Mesendoderm (in vitro differentiated cells): Measurements from ENCODE around the gene CDK6.

ENCODE experiments used
- DNase-seq: peaks from one replicate; pipeline ENCODE4 v3.0.0; 2013
- H2AK5ac ChIP-seq: 2 replicates; pipeline ENCODE4 v1.6.1; 2013; ENCODE audit warnings: low read length, inconsistent platforms
- H2BK120ac ChIP-seq: 2 replicates; pipeline ENCODE4 v1.6.1; 2013; ENCODE audit warnings: low read depth, mild to moderate bottlenecking, low read length, moderate library complexity, mixed read lengths
- H2BK15ac ChIP-seq: replicated peaks from 2 replicates; pipeline ENCODE4 v1.6.1; 2013; ENCODE audit warnings: low read depth, mild to moderate bottlenecking, moderate library complexity
- H2BK5ac ChIP-seq: 2 replicates; pipeline ENCODE4 v1.6.1; 2013; ENCODE audit warnings: low read length, inconsistent platforms
- H3K18ac ChIP-seq: 2 replicates; pipeline ENCODE4 v1.6.1; 2013; ENCODE audit warnings: mild to moderate bottlenecking, low read length, mixed read lengths
- H3K23ac ChIP-seq: one replicate; pipeline ENCODE4 v1.6.1; 2013; ENCODE audit warnings: low read length
- H3K27ac ChIP-seq: 2 replicates; pipeline ENCODE4 v1.5.1; 2013; ENCODE audit warnings: low read depth, mild to moderate bottlenecking, inconsistent platforms, low read length, moderate library complexity
- H3K27me3 ChIP-seq: 2 replicates; pipeline ENCODE4 v1.6.1; 2013; ENCODE audit warnings: low read length, control low read depth, mild to moderate bottlenecking, inconsistent platforms; ENCODE audit not compliant: insufficient read depth, poor library complexity
- H3K36me3 ChIP-seq: 2 replicates; pipeline ENCODE4 v1.6.1; 2013; ENCODE audit warnings: low read length, inconsistent platforms; ENCODE audit not compliant: control insufficient read depth, insufficient read depth
- H3K4ac ChIP-seq: one replicate; pipeline ENCODE4 v1.6.1; 2013; ENCODE audit warnings: low read depth, mild to moderate bottlenecking, low read length, moderate library complexity
- H3K4me1 ChIP-seq: 2 replicates; pipeline ENCODE4 v1.6.1; 2013; ENCODE audit warnings: low read depth, low read length, inconsistent platforms; ENCODE audit not compliant: control insufficient read depth
- H3K4me2 ChIP-seq: 2 replicates; pipeline ENCODE4 v1.6.1; 2013; ENCODE audit warnings: low read length
- H3K4me3 ChIP-seq: 2 replicates; pipeline ENCODE4 v1.5.1; 2013; ENCODE audit warnings: mild to moderate bottlenecking, low read length
- H3K56ac ChIP-seq: one replicate; pipeline ENCODE4 v1.6.1; 2013; ENCODE audit warnings: low read length
- H3K79me1 ChIP-seq: 2 replicates; pipeline ENCODE4 v1.6.1; 2013; ENCODE audit warnings: low read length, inconsistent platforms
- H3K79me2 ChIP-seq: 2 replicates; pipeline ENCODE4 v1.6.1; 2013; ENCODE audit warnings: mild to moderate bottlenecking, low read length; ENCODE audit not compliant: control insufficient read depth, insufficient read depth
- H3K9ac ChIP-seq: 2 replicates; pipeline ENCODE4 v1.6.1; 2013; ENCODE audit warnings: low read length, inconsistent platforms
- H4K5ac ChIP-seq: one replicate; pipeline ENCODE4 v1.6.1; 2013; ENCODE audit warnings: low read length
- H4K8ac ChIP-seq: one replicate; pipeline ENCODE4 v1.6.1; 2013; ENCODE audit warnings: low read depth, mild to moderate bottlenecking, control low read depth, low read length, moderate library complexity
- WGBS: extraction: QIAGEN DNeasy Blood & Tissue Kit; methylation state at CpG from one replicate; pipeline ENCODE4 v1.1.7; 2013; ENCODE audit warnings: low lambda C conversion rate, missing lambda C conversion rate; ENCODE audit not compliant: insufficient coverage; ENCODE audit errors: extremely low coverage; 5-methylcytosine and 5-hydroxymethylcytosine counted together

Gene CDK6

GRCh38 chr7:92809760-92810573, 26.4 kb downstream of the CDK6 start:
- H3K18ac ChIP-seq, result peak overlapping the region; percentile 47
- H3K27ac ChIP-seq, result no peak overlapping the region
- WGBS, result no CpG with 5 or more reads among the region's 10 CpGs
- no peak overlapping the region for H3K4me3 ChIP-seq
- DNase-seq, result peak; percentile 89
- H4K5ac ChIP-seq, result no peak overlapping the region
- no peak overlapping the region for H3K4ac ChIP-seq
- no peak overlapping the region for H2BK5ac ChIP-seq
- H3K27me3 ChIP-seq, result no peaks in the 10 kb centered on the region
- H2BK15ac ChIP-seq, result no peak overlapping the region
- no peak overlapping the region for H4K8ac ChIP-seq
- no peak overlapping the region for H2AK5ac ChIP-seq
- H3K9ac ChIP-seq, result no peak overlapping the region
- peak overlapping the region; percentile 67 for H2BK120ac ChIP-seq
- peaks cover 1% of the 10 kb centered on the region for H3K79me2 ChIP-seq
- H3K56ac ChIP-seq, result peak overlapping the region; percentile 19
- no peak overlapping the region for H3K4me2 ChIP-seq
- no peaks in the 10 kb centered on the region for H3K36me3 ChIP-seq
- no peak overlapping the region for H3K23ac ChIP-seq
- H3K79me1 ChIP-seq, result no peaks in the 10 kb centered on the region
- H3K4me1 ChIP-seq, result peaks cover 3% of the 10 kb centered on the region

- no peak for DNase-seq
- Histone ChIP-seq H3K18ac (peak overlapping the region; percentile 88), H3K9ac (no peak overlapping the region), H2BK120ac (peak overlapping the region; percentile 74), H3K27me3 (no peaks in the 10 kb centered on the region), H3K4me3 (no peak overlapping the region), H3K79me1 (no peaks in the 10 kb centered on the region), H2BK5ac (peak overlapping the region; percentile 88), H3K4ac (no peak overlapping the region), H3K27ac (no peak overlapping the region), H3K36me3 (no peaks in the 10 kb centered on the region), H3K56ac (peak overlapping the region; percentile 59), H4K8ac (no peak overlapping the region), H3K4me1 (peaks cover 3% of the 10 kb centered on the region), H2BK15ac (no peak overlapping the region), H2AK5ac (no peak overlapping the region), H3K4me2 (no peak overlapping the region), H3K23ac (no peak overlapping the region), H4K5ac (peak overlapping the region; percentile 3), H3K79me2 (no peaks in the 10 kb centered on the region)
Measured at GRCh38 chr7:92809397-92809759, 27.0 kb downstream of the CDK6 start.

GRCh38 chr7:92808635-92809034, 27.7 kb downstream of the CDK6 start:
- Histone ChIP-seq H3K9ac (no peak overlapping the region), H3K23ac (no peak overlapping the region), H4K5ac (no peak overlapping the region), H3K27ac (no peak overlapping the region), H3K56ac (no peak overlapping the region), H3K4me3 (no peak overlapping the region), H3K79me1 (no peaks in the 10 kb centered on the region), H2BK120ac (no peak overlapping the region), H3K4ac (no peak overlapping the region), H2BK5ac (no peak overlapping the region), H4K8ac (no peak overlapping the region), H3K18ac (no peak overlapping the region), H3K4me2 (no peak overlapping the region), H3K36me3 (no peaks in the 10 kb centered on the region), H3K4me1 (peaks cover 3% of the 10 kb centered on the region), H3K79me2 (no peaks in the 10 kb centered on the region), H2BK15ac (no peak overlapping the region), H3K27me3 (no peaks in the 10 kb centered on the region), H2AK5ac (no peak overlapping the region)
- DNase-seq, result no peak

GRCh38 chr7:92808006-92808405, 28.4 kb downstream of the CDK6 start:
- Histone ChIP-seq H2AK5ac (no peak overlapping the region), H4K5ac (no peak overlapping the region), H3K4me2 (no peak overlapping the region), H3K27ac (no peak overlapping the region), H3K4me3 (no peak overlapping the region), H3K23ac (no peak overlapping the region), H3K4me1 (peaks cover 3% of the 10 kb centered on the region), H3K79me2 (no peaks in the 10 kb centered on the region), H2BK120ac (no peak overlapping the region), H3K9ac (no peak overlapping the region), H3K36me3 (no peaks in the 10 kb centered on the region), H2BK5ac (no peak overlapping the region), H4K8ac (no peak overlapping the region), H3K4ac (no peak overlapping the region), H2BK15ac (no peak overlapping the region), H3K56ac (no peak overlapping the region), H3K18ac (no peak overlapping the region), H3K79me1 (no peaks in the 10 kb centered on the region), H3K27me3 (no peaks in the 10 kb centered on the region)
- no peak for DNase-seq
- no CpG with 5 or more reads among the region's 2 CpGs for whole genome bisulfite sequencing

GRCh38 chr7:92806496-92806895, 29.9 kb downstream of the CDK6 start:
- Histone ChIP-seq H3K18ac (no peak overlapping the region), H2BK5ac (no peak overlapping the region), H3K9ac (no peak overlapping the region), H2BK15ac (no peak overlapping the region), H3K4ac (no peak overlapping the region), H2AK5ac (no peak overlapping the region), H3K79me2 (no peaks in the 10 kb centered on the region), H3K56ac (no peak overlapping the region), H3K27me3 (no peaks in the 10 kb centered on the region), H4K5ac (no peak overlapping the region), H3K36me3 (no peaks in the 10 kb centered on the region), H3K4me3 (no peak overlapping the region), H3K4me1 (peaks cover 3% of the 10 kb centered on the region), H4K8ac (no peak overlapping the region), H3K27ac (no peak overlapping the region), H3K79me1 (no peaks in the 10 kb centered on the region), H3K23ac (no peak overlapping the region), H2BK120ac (no peak overlapping the region), H3K4me2 (no peak overlapping the region)
- WGBS, result no CpG with 5 or more reads among the region's 6 CpGs
- DNase-seq, result no peak

- DNase-seq, result no peak
- Histone ChIP-seq H3K4me1 (no peaks in the 10 kb centered on the region), H3K27ac (no peak overlapping the region), H3K23ac (no peak overlapping the region), H3K56ac (no peak overlapping the region), H3K4me3 (no peak overlapping the region), H2BK5ac (no peak overlapping the region), H2BK120ac (no peak overlapping the region), H3K79me2 (no peaks in the 10 kb centered on the region), H2AK5ac (no peak overlapping the region), H3K27me3 (no peaks in the 10 kb centered on the region), H3K79me1 (no peaks in the 10 kb centered on the region), H3K36me3 (no peaks in the 10 kb centered on the region), H4K5ac (no peak overlapping the region), H3K4me2 (no peak overlapping the region), H2BK15ac (no peak overlapping the region), H3K4ac (no peak overlapping the region), H3K18ac (no peak overlapping the region), H4K8ac (no peak overlapping the region), H3K9ac (no peak overlapping the region)
- WGBS, result no CpG with 5 or more reads among the region's 4 CpGs
Measured at GRCh38 chr7:92802406-92802805, 34.0 kb downstream of the CDK6 start.
